KOPT-K1 (cell line): ENCODE measurements around the gene RGS6.

Source experiments
- H3K27ac ChIP-seq: fragments of 200-600 bp; sonication (generic); 2 replicates; pipeline ENCODE4 v1.5.1; 2016; ENCODE audit warnings: antibody characterized with exemption, mild to moderate bottlenecking, low read depth, low read length; ENCODE audit not compliant: poor library complexity, severe bottlenecking
- H3K36me3 ChIP-seq: fragments of 200-600 bp; sonication (generic); 2 replicates; pipeline ENCODE4 v1.5.1; 2017; ENCODE audit warnings: antibody characterized with exemption, mild to moderate bottlenecking, low read length, moderate library complexity; ENCODE audit not compliant: insufficient read depth
- H3K9me3 ChIP-seq: fragments of 200-600 bp; sonication (generic); 2 replicates; pipeline ENCODE4 v1.5.1; 2017; ENCODE audit warnings: antibody characterized with exemption, low read length, mild to moderate bottlenecking; ENCODE audit not compliant: insufficient read depth, poor library complexity, severe bottlenecking

RGS6 gene

GRCh38 chr14:72237722-72238666 lies 305.8 kb downstream of the RGS6 start:
- Histone ChIP-seq H3K36me3 (no peaks in the 10 kb centered on the region), H3K27ac (no peak overlapping the region), H3K9me3 (no peaks in the 10 kb centered on the region)

- Histone ChIP-seq H3K27ac (no peak overlapping the region), H3K36me3 (no peaks in the 10 kb centered on the region), H3K9me3 (peaks cover 19% of the 10 kb centered on the region)
These were observed 311.4 kb downstream of the RGS6 start for GRCh38 chr14:72243309-72244293.

- H3K27ac ChIP-seq, result no peak overlapping the region
- H3K9me3 ChIP-seq, result peaks cover 19% of the 10 kb centered on the region
- no peaks in the 10 kb centered on the region for H3K36me3 ChIP-seq
These were observed 315.8 kb downstream of the RGS6 start for GRCh38 chr14:72247896-72248465.

GRCh38 chr14:72253503-72253902 lies 321.3 kb downstream of the RGS6 start:
- Histone ChIP-seq H3K36me3 (no peaks in the 10 kb centered on the region), H3K27ac (no peak overlapping the region), H3K9me3 (peaks cover 10% of the 10 kb centered on the region)

- Histone ChIP-seq H3K27ac (no peak overlapping the region), H3K36me3 (no peaks in the 10 kb centered on the region), H3K9me3 (peaks cover 10% of the 10 kb centered on the region)
These were observed 322.1 kb downstream of the RGS6 start for GRCh38 chr14:72254202-72254936.

- peaks cover 10% of the 10 kb centered on the region for H3K9me3 ChIP-seq
These were observed 322.8 kb downstream of the RGS6 start for GRCh38 chr14:72254937-72255472.

GRCh38 chr14:72256055-72256454 lies 323.8 kb downstream of the RGS6 start:
- H3K36me3 ChIP-seq, result no peaks in the 10 kb centered on the region
- peaks cover 12% of the 10 kb centered on the region for H3K9me3 ChIP-seq
- H3K27ac ChIP-seq, result no peak overlapping the region

More at GRCh38 chr14:72254937-72255472, 322.8 kb downstream of the RGS6 start:
- no peaks in the 10 kb centered on the region for H3K36me3 ChIP-seq
- no peak overlapping the region for H3K27ac ChIP-seq

GRCh38 chr14:72261068-72261467 lies 328.8 kb downstream of the RGS6 start:
- H3K9me3 ChIP-seq, result peaks cover 13% of the 10 kb centered on the region
- no peaks in the 10 kb centered on the region for H3K36me3 ChIP-seq
- no peak overlapping the region for H3K27ac ChIP-seq

- Histone ChIP-seq H3K27ac (no peak overlapping the region), H3K9me3 (peaks cover 10% of the 10 kb centered on the region), H3K36me3 (no peaks in the 10 kb centered on the region)
These were observed 330.5 kb downstream of the RGS6 start for GRCh38 chr14:72262771-72263170.

GRCh38 chr14:72264716-72265115 lies 332.5 kb downstream of the RGS6 start:
- peaks cover 10% of the 10 kb centered on the region for H3K9me3 ChIP-seq
- H3K27ac ChIP-seq, result no peak overlapping the region
- H3K36me3 ChIP-seq, result no peaks in the 10 kb centered on the region

GRCh38 chr14:72270147-72270727 lies 338.0 kb downstream of the RGS6 start:
- Histone ChIP-seq H3K36me3 (no peaks in the 10 kb centered on the region), H3K9me3 (no peaks in the 10 kb centered on the region), H3K27ac (no peak overlapping the region)

GRCh38 chr14:72270749-72271148 lies 338.5 kb downstream of the RGS6 start:
- no peaks in the 10 kb centered on the region for H3K36me3 ChIP-seq
- H3K27ac ChIP-seq, result no peak overlapping the region
- no peaks in the 10 kb centered on the region for H3K9me3 ChIP-seq

GRCh38 chr14:72275242-72275641 lies 343.0 kb downstream of the RGS6 start:
- no peak overlapping the region for H3K27ac ChIP-seq
- H3K9me3 ChIP-seq, result no peaks in the 10 kb centered on the region
- no peaks in the 10 kb centered on the region for H3K36me3 ChIP-seq

GRCh38 chr14:72278316-72278715 lies 346.1 kb downstream of the RGS6 start:
- no peak overlapping the region for H3K27ac ChIP-seq
- H3K9me3 ChIP-seq, result peaks cover 10% of the 10 kb centered on the region
- H3K36me3 ChIP-seq, result no peaks in the 10 kb centered on the region
